Erythroblast (primary cell): Measurements from ENCODE around the gene TLR1.

Source experiments
- GATA1 ChIP-seq: IDR thresholded peaks from 2 replicates; pipeline ENCODE4 v1.6.1; 2011; ENCODE audit warnings: low read depth, mild to moderate bottlenecking, control low read depth, low read length, moderate library complexity
- POLR2A ChIP-seq: IDR thresholded peaks from 2 replicates; pipeline ENCODE4 v1.6.1; 2011; ENCODE audit warnings: mild to moderate bottlenecking, low read length

DNA sequence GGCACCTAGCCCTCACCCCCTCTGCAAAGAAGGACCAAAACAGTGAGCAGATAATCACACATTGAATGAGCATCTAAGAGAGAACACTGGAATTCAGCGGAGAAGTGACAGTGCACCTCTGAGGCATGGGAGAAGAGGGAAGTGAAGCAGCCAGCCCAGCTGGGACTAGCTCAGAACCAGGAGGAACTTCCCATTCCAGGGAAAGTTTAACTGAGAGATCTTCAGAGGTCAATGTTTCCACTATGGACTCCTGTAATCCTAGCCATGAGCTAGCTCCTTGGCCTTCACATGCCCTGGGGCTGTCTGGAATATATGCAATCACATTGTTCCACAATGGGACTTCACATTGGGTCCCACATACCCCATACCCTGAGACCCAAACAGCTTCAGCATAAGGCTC is 27.6 kb upstream of the TLR1 start:
- TF ChIP-seq POLR2A (no peak), GATA1 (no peak)
